ENCODE results near the gene PGD. TPM values are rescaled to one million over a fixed set of nuclear protein-coding genes. Genes with fewer than 3 reads are reported as not detected.
A peak's percentile ranks its signal among the peaks of the same experiment; 100 is the strongest.

The PGD gene
- total RNA-seq, 1 donor from 2014 or later = 207 TPM

DNA sequence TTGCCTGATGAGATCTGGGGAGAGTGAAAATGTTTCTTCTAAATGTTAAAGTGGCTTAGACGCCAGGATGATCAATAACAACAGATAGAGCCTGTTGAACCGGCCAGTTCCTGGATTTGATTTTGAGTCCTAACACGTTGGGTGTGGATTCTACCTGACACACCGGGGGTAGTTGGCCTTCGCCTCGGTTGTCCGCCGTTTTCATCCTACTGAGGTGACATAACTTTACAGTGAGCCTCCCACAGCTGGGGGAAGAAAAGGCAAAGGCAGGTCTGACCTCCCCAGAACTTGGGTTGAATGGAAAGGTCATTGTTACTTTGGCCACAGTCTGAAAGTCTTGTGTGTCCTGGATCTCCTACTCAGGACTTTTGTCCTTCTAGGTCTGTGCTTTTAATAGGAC is 1.1 kb downstream of the PGD start:
- no peak for DNase-seq (ENCODE audit: low spot score)
- no peak overlapping the region for H2AFZ ChIP-seq (replicated peaks)
- H3K79me2 ChIP-seq (ENCODE audit: low read depth) = peaks cover 57% of the 10 kb centered on the region
- H3K27me3 ChIP-seq = no peaks in the 10 kb centered on the region
- H3K36me3 ChIP-seq = peaks cover 17% of the 10 kb centered on the region
- peak overlapping the region; percentile 95 for H3K4me2 ChIP-seq
- peaks cover 10% of the 10 kb centered on the region for H3K4me1 ChIP-seq
- H3F3A ChIP-seq (ENCODE audit: low read depth) = peaks cover 23% of the 10 kb centered on the region
- Mint-ChIP-seq H3K4me3 (peak overlapping the region; percentile 96), H3K27me3 (ENCODE audit: insufficient read depth, low read depth) (peaks cover 11% of the 10 kb centered on the region), H3K9me3 (no peaks in the 10 kb centered on the region), H3K27ac (peak overlapping the region; percentile 98), H3K36me3 (peaks cover 35% of the 10 kb centered on the region), H3K4me1 (peaks cover 27% of the 10 kb centered on the region)
- no peaks in the 10 kb centered on the region for H3K9me3 ChIP-seq (ENCODE audit: low read depth)
- H3K4me3 ChIP-seq = peak overlapping the region; percentile 67
- peaks cover 32% of the 10 kb centered on the region for H4K20me1 ChIP-seq (ENCODE audit: low read depth)
- peak overlapping the region; percentile 71 for H3K9ac ChIP-seq
- TF ChIP-seq EZH2 (IDR thresholded peaks at IDR 0.05) = no peak
- no peak for TF ChIP-seq EZH2phosphoT487 (IDR thresholded peaks at IDR 0.05)
- TF ChIP-seq, protein P1, sequence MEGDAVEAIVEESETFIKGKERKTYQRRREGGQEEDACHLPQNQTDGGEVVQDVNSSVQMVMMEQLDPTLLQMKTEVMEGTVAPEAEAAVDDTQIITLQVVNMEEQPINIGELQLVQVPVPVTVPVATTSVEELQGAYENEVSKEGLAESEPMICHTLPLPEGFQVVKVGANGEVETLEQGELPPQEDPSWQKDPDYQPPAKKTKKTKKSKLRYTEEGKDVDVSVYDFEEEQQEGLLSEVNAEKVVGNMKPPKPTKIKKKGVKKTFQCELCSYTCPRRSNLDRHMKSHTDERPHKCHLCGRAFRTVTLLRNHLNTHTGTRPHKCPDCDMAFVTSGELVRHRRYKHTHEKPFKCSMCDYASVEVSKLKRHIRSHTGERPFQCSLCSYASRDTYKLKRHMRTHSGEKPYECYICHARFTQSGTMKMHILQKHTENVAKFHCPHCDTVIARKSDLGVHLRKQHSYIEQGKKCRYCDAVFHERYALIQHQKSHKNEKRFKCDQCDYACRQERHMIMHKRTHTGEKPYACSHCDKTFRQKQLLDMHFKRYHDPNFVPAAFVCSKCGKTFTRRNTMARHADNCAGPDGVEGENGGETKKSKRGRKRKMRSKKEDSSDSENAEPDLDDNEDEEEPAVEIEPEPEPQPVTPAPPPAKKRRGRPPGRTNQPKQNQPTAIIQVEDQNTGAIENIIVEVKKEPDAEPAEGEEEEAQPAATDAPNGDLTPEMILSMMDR (IDR thresholded peaks at IDR 0.05) = no peak
- no peak overlapping the region for H3K27ac ChIP-seq

DNA sequence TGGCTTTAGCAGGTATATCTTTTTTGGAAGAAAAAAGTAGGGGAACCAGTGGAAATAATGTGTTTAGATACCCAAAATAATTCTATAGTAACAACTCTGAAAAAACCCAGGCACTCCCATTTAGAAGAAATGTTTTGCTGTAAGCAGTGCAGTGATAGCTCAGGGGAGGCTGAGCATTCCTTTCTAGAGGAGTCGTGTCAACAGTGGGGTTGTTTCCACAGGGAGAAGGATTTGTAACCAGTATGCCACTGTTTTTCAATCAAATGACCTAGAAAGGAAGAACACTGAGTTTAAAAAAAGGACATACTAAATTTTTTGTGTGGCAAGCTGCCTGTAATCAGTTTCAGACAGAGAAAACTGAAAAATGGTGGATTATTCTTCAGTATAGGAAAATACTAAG is 2.4 kb downstream of the PGD start:
- H3K27ac Mint-ChIP-seq = no peak overlapping the region
- Histone ChIP-seq H2AFZ (replicated peaks) (no peak overlapping the region), H3F3A (ENCODE audit: low read depth) (peaks cover 25% of the 10 kb centered on the region), H4K20me1 (ENCODE audit: low read depth) (peaks cover 32% of the 10 kb centered on the region), H3K79me2 (ENCODE audit: low read depth) (peaks cover 57% of the 10 kb centered on the region), H3K27ac (no peak overlapping the region), H3K4me3 (no peak overlapping the region), H3K27me3 (no peaks in the 10 kb centered on the region), H3K9ac (no peak overlapping the region), H3K4me2 (peak overlapping the region; percentile 4), H3K4me1 (peaks cover 10% of the 10 kb centered on the region), H3K9me3 (ENCODE audit: low read depth) (no peaks in the 10 kb centered on the region), H3K36me3 (peaks cover 17% of the 10 kb centered on the region)
- peaks cover 12% of the 10 kb centered on the region for H3K27me3 Mint-ChIP-seq (ENCODE audit: insufficient read depth, low read depth)
- no peaks in the 10 kb centered on the region for H3K9me3 Mint-ChIP-seq
- H3K4me3 Mint-ChIP-seq = peak overlapping the region; percentile 96
- TF ChIP-seq, protein P1 (IDR thresholded peaks at IDR 0.05) = no peak
- TF ChIP-seq EZH2 (IDR thresholded peaks at IDR 0.05) (no peak), EZH2phosphoT487 (IDR thresholded peaks at IDR 0.05) (no peak)
- peaks cover 27% of the 10 kb centered on the region for H3K4me1 Mint-ChIP-seq
- peaks cover 35% of the 10 kb centered on the region for H3K36me3 Mint-ChIP-seq
- no peak for DNase-seq (ENCODE audit: low spot score)

DNA sequence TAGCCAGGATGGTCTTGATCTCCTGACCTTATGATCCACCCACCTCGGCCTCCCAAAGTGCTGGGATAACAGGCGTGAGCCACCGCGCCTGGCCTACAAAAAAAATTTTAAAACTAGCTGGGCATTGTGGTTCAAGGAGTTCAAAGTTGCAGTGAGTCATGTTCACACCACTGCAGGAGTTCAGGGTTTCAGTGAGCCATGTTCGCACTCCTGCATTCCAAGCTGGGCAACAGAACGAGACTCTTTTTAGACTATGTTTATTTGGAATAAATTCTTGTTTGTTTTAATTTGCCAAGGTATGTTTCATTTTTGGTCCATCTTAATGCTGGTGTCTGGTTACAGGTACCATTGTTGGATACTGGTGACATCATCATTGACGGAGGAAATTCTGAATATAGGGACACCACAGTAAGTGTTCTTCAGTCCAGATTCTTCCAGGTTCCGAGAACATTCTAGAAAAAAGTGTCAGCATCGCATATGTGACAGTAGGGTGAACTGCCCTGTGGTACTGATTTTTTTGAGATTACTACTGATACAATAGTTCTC is 3.9 kb downstream of the PGD start:
- Histone ChIP-seq H3K27ac (no peak overlapping the region), H3K9me3 (ENCODE audit: low read depth) (no peaks in the 10 kb centered on the region), H3K27me3 (no peaks in the 10 kb centered on the region), H2AFZ (replicated peaks) (no peak overlapping the region), H3K4me3 (no peak overlapping the region), H3F3A (ENCODE audit: low read depth) (peaks cover 29% of the 10 kb centered on the region), H3K4me2 (no peak overlapping the region), H3K4me1 (peaks cover 10% of the 10 kb centered on the region), H3K79me2 (ENCODE audit: low read depth) (peaks cover 42% of the 10 kb centered on the region), H3K36me3 (peaks cover 17% of the 10 kb centered on the region), H3K9ac (no peak overlapping the region), H4K20me1 (ENCODE audit: low read depth) (peaks cover 32% of the 10 kb centered on the region)
- DNase-seq (ENCODE audit: low spot score) = no peak
- Mint-ChIP-seq H3K27me3 (ENCODE audit: insufficient read depth, low read depth) (peaks cover 12% of the 10 kb centered on the region), H3K4me1 (peaks cover 24% of the 10 kb centered on the region), H3K36me3 (peaks cover 38% of the 10 kb centered on the region), H3K9me3 (no peaks in the 10 kb centered on the region), H3K4me3 (no peak overlapping the region), H3K27ac (no peak overlapping the region)
- TF ChIP-seq EZH2 (IDR thresholded peaks at IDR 0.05) = no peak
- TF ChIP-seq EZH2phosphoT487 (IDR thresholded peaks at IDR 0.05) = no peak

DNA sequence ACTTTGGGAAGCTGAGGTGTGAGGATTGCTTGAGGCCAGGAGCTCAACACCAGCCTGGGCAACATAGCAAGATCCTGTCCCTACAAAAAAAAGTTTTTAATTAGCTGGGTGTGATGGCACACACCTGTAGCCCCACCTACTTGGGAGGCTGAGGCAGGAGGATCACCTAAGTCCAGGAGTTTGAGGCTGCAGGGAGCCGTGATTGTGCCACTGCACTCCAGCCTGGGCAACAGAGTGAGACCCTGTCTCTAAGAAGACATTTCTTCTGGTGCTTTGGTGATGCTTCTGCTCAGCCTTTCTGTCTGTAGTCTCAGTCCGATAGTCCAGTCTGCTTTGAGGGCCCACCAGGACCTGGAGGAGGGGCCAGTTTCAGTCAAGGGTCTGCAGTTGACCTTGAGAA is 8.3 kb downstream of the PGD start:
- no peak overlapping the region for H3K27ac ChIP-seq
- no peaks in the 10 kb centered on the region for H3K4me1 ChIP-seq
- H3F3A ChIP-seq (ENCODE audit: low read depth) = peaks cover 8% of the 10 kb centered on the region
- peaks cover 17% of the 10 kb centered on the region for H3K36me3 ChIP-seq
- H3K36me3 Mint-ChIP-seq = peaks cover 50% of the 10 kb centered on the region
- peaks cover 3% of the 10 kb centered on the region for H4K20me1 ChIP-seq (ENCODE audit: low read depth)
- TF ChIP-seq EZH2phosphoT487 (IDR thresholded peaks at IDR 0.05) (no peak), EZH2 (IDR thresholded peaks at IDR 0.05) (no peak)
- TF ChIP-seq, protein P1 (IDR thresholded peaks at IDR 0.05) = no peak
- H3K4me3 ChIP-seq = no peak overlapping the region
- no peak overlapping the region for H3K4me3 Mint-ChIP-seq
- H3K4me1 Mint-ChIP-seq = peaks cover under 1% of the 10 kb centered on the region
- no peaks in the 10 kb centered on the region for H3K27me3 ChIP-seq
- no peak for DNase-seq (ENCODE audit: low spot score)
- peak overlapping the region; percentile 37 for H3K27ac Mint-ChIP-seq
- H3K9me3 ChIP-seq (ENCODE audit: low read depth) = no peaks in the 10 kb centered on the region
- H3K27me3 Mint-ChIP-seq (ENCODE audit: insufficient read depth, low read depth) = peaks cover 5% of the 10 kb centered on the region
- no peak overlapping the region for H2AFZ ChIP-seq (replicated peaks)
- H3K9me3 Mint-ChIP-seq = no peaks in the 10 kb centered on the region
- H3K9ac ChIP-seq = no peak overlapping the region
- H3K4me2 ChIP-seq = no peak overlapping the region
- peaks cover 10% of the 10 kb centered on the region for H3K79me2 ChIP-seq (ENCODE audit: low read depth)
